ENCODE results near the gene PACRG.

DNA sequence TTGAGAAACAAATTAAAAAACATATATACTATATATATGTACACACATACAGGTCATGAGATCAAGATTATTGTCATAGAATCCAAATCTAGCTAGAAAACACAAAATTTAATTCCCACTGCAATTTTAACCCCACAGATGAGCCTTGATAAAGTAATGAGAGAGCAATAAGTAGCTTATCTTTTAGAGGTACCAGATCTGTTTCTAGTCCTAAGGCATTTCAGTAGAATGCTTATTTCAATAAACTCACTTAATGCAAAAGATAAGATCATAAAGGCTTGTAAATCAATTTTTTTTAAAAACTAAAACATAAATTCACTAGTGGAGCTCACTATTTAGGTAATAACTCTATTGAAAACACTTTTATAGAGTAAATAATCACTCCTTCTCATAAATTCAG is 47.4 kb upstream of the PACRG start:
- TF ChIP-seq ZBTB7A (IDR thresholded peaks at IDR 0.05; ENCODE audit: low read depth) (no peak), RAD21 (IDR thresholded peaks at IDR 0.05; ENCODE audit: low read depth) (no peak), CEBPB (IDR thresholded peaks at IDR 0.05) (no peak)
- TF ChIP-seq, protein P1, sequence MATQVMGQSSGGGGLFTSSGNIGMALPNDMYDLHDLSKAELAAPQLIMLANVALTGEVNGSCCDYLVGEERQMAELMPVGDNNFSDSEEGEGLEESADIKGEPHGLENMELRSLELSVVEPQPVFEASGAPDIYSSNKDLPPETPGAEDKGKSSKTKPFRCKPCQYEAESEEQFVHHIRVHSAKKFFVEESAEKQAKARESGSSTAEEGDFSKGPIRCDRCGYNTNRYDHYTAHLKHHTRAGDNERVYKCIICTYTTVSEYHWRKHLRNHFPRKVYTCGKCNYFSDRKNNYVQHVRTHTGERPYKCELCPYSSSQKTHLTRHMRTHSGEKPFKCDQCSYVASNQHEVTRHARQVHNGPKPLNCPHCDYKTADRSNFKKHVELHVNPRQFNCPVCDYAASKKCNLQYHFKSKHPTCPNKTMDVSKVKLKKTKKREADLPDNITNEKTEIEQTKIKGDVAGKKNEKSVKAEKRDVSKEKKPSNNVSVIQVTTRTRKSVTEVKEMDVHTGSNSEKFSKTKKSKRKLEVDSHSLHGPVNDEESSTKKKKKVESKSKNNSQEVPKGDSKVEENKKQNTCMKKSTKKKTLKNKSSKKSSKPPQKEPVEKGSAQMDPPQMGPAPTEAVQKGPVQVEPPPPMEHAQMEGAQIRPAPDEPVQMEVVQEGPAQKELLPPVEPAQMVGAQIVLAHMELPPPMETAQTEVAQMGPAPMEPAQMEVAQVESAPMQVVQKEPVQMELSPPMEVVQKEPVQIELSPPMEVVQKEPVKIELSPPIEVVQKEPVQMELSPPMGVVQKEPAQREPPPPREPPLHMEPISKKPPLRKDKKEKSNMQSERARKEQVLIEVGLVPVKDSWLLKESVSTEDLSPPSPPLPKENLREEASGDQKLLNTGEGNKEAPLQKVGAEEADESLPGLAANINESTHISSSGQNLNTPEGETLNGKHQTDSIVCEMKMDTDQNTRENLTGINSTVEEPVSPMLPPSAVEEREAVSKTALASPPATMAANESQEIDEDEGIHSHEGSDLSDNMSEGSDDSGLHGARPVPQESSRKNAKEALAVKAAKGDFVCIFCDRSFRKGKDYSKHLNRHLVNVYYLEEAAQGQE (IDR thresholded peaks at IDR 0.05; ENCODE audit: low read depth) = no peak

All from Ishikawa (cell line).